HepG2 (cell line): ENCODE results near the gene COX4I1. TPM values are rescaled to one million over a fixed set of nuclear protein-coding genes. Genes with fewer than 3 reads are reported as not detected.

ENCODE experiments used
- CCDC6 ChIP-seq: sonication (generic); formaldehyde crosslinking; IDR thresholded peaks from 2 replicates; pipeline ENCODE4 v1.8.1; 2022; ENCODE audit warnings: mild to moderate bottlenecking, missing genetic modification reagents, moderate library complexity
- HOXA3 ChIP-seq: sonication (generic); formaldehyde crosslinking; IDR thresholded peaks from 2 replicates; pipeline ENCODE4 v1.5.0; 2020; ENCODE audit warnings: missing genetic modification reagents
- LCORL ChIP-seq, 2 experiments: fragments of 450-650 bp in 1 of 2; sonication (generic) in 1 of 2; formaldehyde crosslinking in 1 of 2; IDR thresholded peaks; 2 replicates each; pipeline versions ENCODE4 v1.5.0 to v1.6.1; 2017 to 2020; ENCODE audit warnings: antibody characterized with exemption in 1 of 2, missing genetic modification reagents in 1 of 2
- SMARCE1 ChIP-seq: fragments of 450-650 bp; IDR thresholded peaks from 2 replicates; pipeline ENCODE4 v1.6.1; 2017; ENCODE audit warnings: borderline replicate concordance
- TFAP4 ChIP-seq: sonication (generic); IDR thresholded peaks from 2 replicates; pipeline ENCODE4 v1.6.1; 2016; ENCODE audit warnings: low read depth, borderline replicate concordance
- ZBTB40 ChIP-seq, 2 experiments: fragments of 450-650 bp in 1 of 2; sonication (generic) in 1 of 2; formaldehyde crosslinking in 1 of 2; IDR thresholded peaks; 2 replicates each; pipeline versions ENCODE4 v1.6.1 to v1.8.0; 2016 to 2022; ENCODE audit warnings: antibody characterized with exemption in 1 of 2, mild to moderate bottlenecking in 1 of 2, missing genetic modification reagents in 1 of 2
- ZNF20 ChIP-seq: sonication (generic); formaldehyde crosslinking; IDR thresholded peaks from 2 replicates; pipeline ENCODE4 v1.4.0; 2020; ENCODE audit warnings: mild to moderate bottlenecking, moderate library complexity, missing genetic modification reagents
- ZNF253 ChIP-seq: sonication (generic); formaldehyde crosslinking; IDR thresholded peaks from 2 replicates; pipeline ENCODE4 v1.8.0; 2022; ENCODE audit warnings: mild to moderate bottlenecking, missing genetic modification reagents, borderline replicate concordance
- ZNF407 ChIP-seq: sonication (generic); formaldehyde crosslinking; IDR thresholded peaks from one replicate; pipeline ENCODE4 v1.5.1; 2020; ENCODE audit warnings: mild to moderate bottlenecking, missing genetic modification reagents; ENCODE audit errors: not compliant biosample characterization
- polyA plus RNA-seq, 8 experiments: library from polyadenylated mRNA; depleted of rRNA in 3 of 8; stranded (reverse) in 7 of 8; unstranded in 1 of 8; fragments of >200 nt; fragmentation: Illumina TruSeq in 4 of 8; extraction: Trizol in 4 of 8; gene quantifications; 2 replicates each; pipeline versions ENCODE4 v1.2.1 to v1.2.3, GENCODE V29; 2011 to 2016; ENCODE audit warnings: low read depth in 4 of 8, missing spikeins in 1 of 8, mixed read lengths in 1 of 8; ENCODE audit not compliant: insufficient read depth in 1 of 8
- total RNA-seq, 5 experiments: library from RNA; depleted of rRNA; stranded (reverse); fragments of >200 nt; fragmentation: Illumina TruSeq; extraction: Trizol; gene quantifications; 2 replicates each; pipeline ENCODE4 v1.2.3, GENCODE V29; 2016; ENCODE audit warnings: low read depth in 1 of 5

The COX4I1 gene
- total and polyA plus RNA-seq, 2 of the 13 experiments (the other 11 are each of a cell fraction or from before 2014, with no cell fraction given) = 658 to 902 TPM

- no peak for TF ChIP-seq TFAP4
- TF ChIP-seq HOXA3 = 0 out of 2 replicates have a peak, but pooled peaks have one; percentile 12
- no peak for TF ChIP-seq LCORL (IDR thresholded peaks at IDR 0.05)
- no peak for TF ChIP-seq LCORL (CRISPR knock-in tag; IDR thresholded peaks at IDR 0.05)
- TF ChIP-seq CCDC6 = 0 out of 2 replicates have a peak, but pooled peaks have one; percentile 16
- TF ChIP-seq ZNF253 = no peak
- no peak for TF ChIP-seq ZNF20 (CRISPR knock-in tag)
- TF ChIP-seq SMARCE1 = no peak
- TF ChIP-seq ZNF407 = no peak
- no peak for TF ChIP-seq ZBTB40 (IDR thresholded peaks at IDR 0.05)
- no peak for TF ChIP-seq ZBTB40 (CRISPR knock-in tag; IDR thresholded peaks at IDR 0.05)
Observed at GRCh38 chr16:85798283-85798776, 1.2 kb upstream of the COX4I1 start (continued).
